Mammary epithelial cell (primary cell): ENCODE measurements around the gene SPARCL1.

ENCODE experiments used
- EZH2 ChIP-seq: IDR thresholded peaks from 2 replicates; pipeline ENCODE4 v1.6.1; 2012; ENCODE audit warnings: low read length, inconsistent platforms, borderline replicate concordance
- TF ChIP-seq, protein P1 (sequence below), 2 donors: IDR thresholded peaks in 1 of 2; conservative IDR thresholded peaks in 1 of 2; 2 replicates each; pipeline ENCODE4 v1.5.1; 2011 to 2012; ENCODE audit warnings: inconsistent platforms in 2 of 2, low read length in 2 of 2, mild to moderate bottlenecking in 2 of 2, control low read depth in 1 of 2, low read depth in 1 of 2; ENCODE audit not compliant: insufficient read depth in 1 of 2; ENCODE audit errors: extremely low read depth in 1 of 2

GRCh38 chr4:87553182-87553581 is 24.0 kb upstream of the SPARCL1 start:
- TF ChIP-seq, protein P1, sequence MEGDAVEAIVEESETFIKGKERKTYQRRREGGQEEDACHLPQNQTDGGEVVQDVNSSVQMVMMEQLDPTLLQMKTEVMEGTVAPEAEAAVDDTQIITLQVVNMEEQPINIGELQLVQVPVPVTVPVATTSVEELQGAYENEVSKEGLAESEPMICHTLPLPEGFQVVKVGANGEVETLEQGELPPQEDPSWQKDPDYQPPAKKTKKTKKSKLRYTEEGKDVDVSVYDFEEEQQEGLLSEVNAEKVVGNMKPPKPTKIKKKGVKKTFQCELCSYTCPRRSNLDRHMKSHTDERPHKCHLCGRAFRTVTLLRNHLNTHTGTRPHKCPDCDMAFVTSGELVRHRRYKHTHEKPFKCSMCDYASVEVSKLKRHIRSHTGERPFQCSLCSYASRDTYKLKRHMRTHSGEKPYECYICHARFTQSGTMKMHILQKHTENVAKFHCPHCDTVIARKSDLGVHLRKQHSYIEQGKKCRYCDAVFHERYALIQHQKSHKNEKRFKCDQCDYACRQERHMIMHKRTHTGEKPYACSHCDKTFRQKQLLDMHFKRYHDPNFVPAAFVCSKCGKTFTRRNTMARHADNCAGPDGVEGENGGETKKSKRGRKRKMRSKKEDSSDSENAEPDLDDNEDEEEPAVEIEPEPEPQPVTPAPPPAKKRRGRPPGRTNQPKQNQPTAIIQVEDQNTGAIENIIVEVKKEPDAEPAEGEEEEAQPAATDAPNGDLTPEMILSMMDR (conservative IDR thresholded peaks at IDR 0.05 in 1 of 2, IDR thresholded peaks at IDR 0.05 in 1 of 2; ENCODE audit: extremely low read depth in 1 of 2, insufficient read depth in 1 of 2, low read depth in 1 of 2, low read length in 2 of 2), result no peak
- TF ChIP-seq EZH2, result no peak
